ENCODE data around the gene CHRNA4.

Gene CHRNA4

DNA sequence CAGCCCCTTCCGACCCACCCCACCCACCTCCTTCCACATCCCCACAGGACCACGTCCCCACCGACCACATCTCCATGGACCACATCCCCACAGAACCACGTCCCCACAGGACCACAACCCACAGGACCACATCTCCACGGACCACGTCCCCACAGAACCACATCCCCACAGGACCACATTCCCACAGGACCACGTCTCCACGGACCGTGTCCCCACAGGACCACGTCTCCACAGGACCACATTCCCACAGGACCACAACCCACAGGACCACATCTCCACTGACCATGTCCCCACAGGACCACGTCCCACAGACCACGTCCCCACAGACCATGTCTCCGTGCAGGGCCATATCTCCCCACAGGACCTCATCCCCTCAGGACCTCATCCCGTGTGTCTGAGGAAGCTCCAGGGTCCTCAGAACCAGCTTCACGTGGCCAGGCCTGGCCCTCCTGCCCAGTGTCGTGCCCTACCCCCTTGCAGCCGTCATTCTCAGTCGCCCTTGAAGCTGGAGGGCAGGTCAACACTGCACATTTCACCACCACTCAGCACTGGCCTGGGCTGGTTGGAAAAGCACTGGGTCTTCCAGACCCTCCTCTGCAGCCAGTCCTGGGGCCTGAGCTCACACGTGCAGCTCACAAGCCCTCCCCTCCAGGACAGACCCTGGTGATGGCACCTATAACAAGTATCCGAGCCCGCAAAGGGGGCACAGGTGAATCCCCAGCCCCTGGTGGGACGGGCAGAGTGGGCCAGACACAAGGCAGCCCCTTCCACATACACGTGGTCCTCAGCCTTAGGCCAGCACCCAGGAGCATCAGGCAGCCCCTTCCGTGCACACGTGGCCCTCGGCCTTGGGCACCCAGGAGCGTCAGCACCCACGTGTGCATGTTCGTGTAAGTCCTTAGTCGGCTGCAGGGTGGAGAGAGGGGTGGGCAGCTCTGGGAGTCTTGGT is 3.9 kb downstream of the CHRNA4 start:
- no peaks in the 10 kb centered on the region for H3K36me3 ChIP-seq (ENCODE audit: control insufficient read depth in 5 of 5, insufficient read depth in 5 of 5, low read length in 5 of 5)
- no peak overlapping the region for H3K9ac ChIP-seq (ENCODE audit: low read length in 5 of 5)
- H3K27me3 ChIP-seq (ENCODE audit: control insufficient read depth in 5 of 5, insufficient read depth in 4 of 5, low read length in 5 of 5) = peaks cover 36 to 58% (median 47%) of the 10 kb centered on the region in 5 donors
- no peaks in the 10 kb centered on the region for H3K9me3 ChIP-seq (ENCODE audit: control insufficient read depth in 5 of 5, low read length in 5 of 5)
- no peak overlapping the region for H3K27ac ChIP-seq (ENCODE audit: low read depth, low read length)
- no peak overlapping the region for H3K4me3 ChIP-seq (ENCODE audit: low read depth in 1 of 5, low read length in 5 of 5)
- peaks cover 0 to 6% (median 3%) of the 10 kb centered on the region in 5 donors for H3K4me1 ChIP-seq (ENCODE audit: control insufficient read depth in 5 of 5, insufficient read depth in 5 of 5, low read length in 5 of 5)

DNA sequence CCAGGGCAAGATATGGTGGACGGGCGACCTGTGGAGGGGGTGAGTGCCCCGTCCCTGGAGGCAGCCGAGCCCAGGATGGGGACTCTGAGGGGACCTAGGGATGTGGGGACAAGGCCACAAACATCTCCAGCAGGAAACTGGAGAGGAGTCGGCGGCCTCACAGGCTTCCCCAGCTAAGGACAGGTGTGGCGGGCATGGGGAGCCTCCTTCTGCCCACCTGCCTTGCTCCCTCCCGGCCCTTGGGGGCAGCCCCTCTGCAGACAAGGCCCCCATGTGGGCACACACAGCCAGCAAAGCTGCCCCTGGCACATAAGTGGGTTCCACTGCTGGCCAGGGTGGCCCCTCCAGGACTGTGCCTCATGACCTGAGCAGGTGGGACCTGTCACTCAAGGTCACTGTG is 4.6 kb downstream of the CHRNA4 start:
- Histone ChIP-seq H3K27me3 (ENCODE audit: control insufficient read depth in 5 of 5, insufficient read depth in 4 of 5, low read length in 5 of 5) (peaks cover 29 to 54% (median 40%) of the 10 kb centered on the region in 5 donors), H3K4me3 (ENCODE audit: low read depth in 1 of 5, low read length in 5 of 5) (no peak overlapping the region), H3K4me1 (ENCODE audit: control insufficient read depth in 5 of 5, insufficient read depth in 5 of 5, low read length in 5 of 5) (peaks cover 0 to 8% (median 3%) of the 10 kb centered on the region in 5 donors), H3K36me3 (ENCODE audit: control insufficient read depth in 5 of 5, insufficient read depth in 5 of 5, low read length in 5 of 5) (no peaks in the 10 kb centered on the region), H3K9ac (ENCODE audit: low read length in 5 of 5) (no peak overlapping the region), H3K27ac (ENCODE audit: low read depth, low read length) (no peak overlapping the region), H3K9me3 (ENCODE audit: control insufficient read depth in 5 of 5, low read length in 5 of 5) (no peaks in the 10 kb centered on the region)

DNA sequence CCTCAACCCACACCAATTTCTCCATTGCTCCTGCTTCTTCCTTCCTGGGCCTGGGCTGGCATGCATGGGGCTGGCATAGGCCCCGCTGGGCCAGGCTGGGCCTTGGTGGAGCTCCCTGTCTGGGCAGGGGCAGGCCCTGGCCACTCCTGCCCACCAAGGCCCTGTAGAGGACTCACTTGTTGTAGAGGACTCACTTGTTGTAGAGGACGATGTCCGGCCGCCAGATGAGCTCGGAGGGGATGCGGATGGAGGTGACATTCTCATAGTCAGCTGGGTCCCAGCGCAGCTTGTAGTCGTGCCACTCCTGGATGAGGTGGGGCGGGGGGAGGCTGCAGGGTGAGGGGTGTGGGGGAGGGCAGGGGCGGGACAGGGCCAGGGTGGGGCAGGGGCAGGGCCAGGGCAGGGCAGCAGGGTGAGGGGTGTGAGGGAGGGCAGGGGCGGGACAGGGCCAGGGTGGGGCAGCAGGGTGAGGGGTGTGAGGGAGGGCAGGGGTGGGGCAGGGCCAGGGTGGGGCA is 5.3 kb downstream of the CHRNA4 start:
- H3K27ac ChIP-seq (ENCODE audit: low read depth, low read length) = no peak overlapping the region
- peaks cover 0 to 7% (median 3%) of the 10 kb centered on the region in 5 donors for H3K4me1 ChIP-seq (ENCODE audit: control insufficient read depth in 5 of 5, insufficient read depth in 5 of 5, low read length in 5 of 5)
- H3K36me3 ChIP-seq (ENCODE audit: control insufficient read depth in 5 of 5, insufficient read depth in 5 of 5, low read length in 5 of 5) = no peaks in the 10 kb centered on the region
- no peak overlapping the region for H3K9ac ChIP-seq (ENCODE audit: low read length in 5 of 5)
- H3K9me3 ChIP-seq (ENCODE audit: control insufficient read depth in 5 of 5, low read length in 5 of 5) = no peaks in the 10 kb centered on the region
- peaks cover 27 to 53% (median 39%) of the 10 kb centered on the region in 5 donors for H3K27me3 ChIP-seq (ENCODE audit: control insufficient read depth in 5 of 5, insufficient read depth in 4 of 5, low read length in 5 of 5)
- H3K4me3 ChIP-seq (ENCODE audit: low read depth in 1 of 5, low read length in 5 of 5) = no peak overlapping the region

DNA sequence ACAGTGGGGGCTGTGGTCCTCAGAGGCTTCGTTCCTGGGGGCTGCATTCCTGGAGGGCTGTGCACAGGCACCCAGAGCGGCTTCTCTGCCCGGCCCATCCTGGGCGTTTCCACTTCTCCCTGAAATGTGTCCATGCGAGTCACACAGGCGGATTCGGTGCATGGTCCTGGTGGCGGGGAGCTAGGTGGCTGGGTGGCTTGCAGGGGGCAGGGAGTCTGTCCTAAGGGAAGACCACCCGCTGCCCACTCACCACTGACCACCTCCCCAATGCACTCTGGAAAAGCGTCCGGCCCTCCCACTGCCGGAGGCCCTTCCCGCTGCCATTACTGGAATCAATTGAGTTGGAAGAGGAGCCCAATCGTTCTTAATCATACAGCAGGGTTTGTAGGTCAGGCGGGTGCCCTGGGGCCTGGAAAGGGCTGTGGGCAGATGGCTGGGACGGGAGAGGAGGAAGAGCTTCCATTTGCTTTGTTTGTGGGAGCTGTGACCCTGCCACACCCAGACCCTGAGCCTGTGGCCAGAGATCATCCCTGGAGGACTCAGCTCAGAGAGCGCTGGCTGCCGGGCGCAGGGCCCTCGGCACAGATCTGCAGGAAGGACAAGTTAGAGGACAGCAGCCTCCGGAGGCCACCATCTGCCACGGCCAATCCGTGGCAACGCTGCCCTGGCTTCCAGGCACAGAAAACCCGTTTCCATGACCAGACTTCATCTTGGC is 6.4 kb downstream of the CHRNA4 start:
- H3K9ac ChIP-seq (ENCODE audit: low read length in 5 of 5) = no peak overlapping the region
- peaks cover 16 to 43% (median 34%) of the 10 kb centered on the region in 5 donors for H3K27me3 ChIP-seq (ENCODE audit: control insufficient read depth in 5 of 5, insufficient read depth in 4 of 5, low read length in 5 of 5)

DNA sequence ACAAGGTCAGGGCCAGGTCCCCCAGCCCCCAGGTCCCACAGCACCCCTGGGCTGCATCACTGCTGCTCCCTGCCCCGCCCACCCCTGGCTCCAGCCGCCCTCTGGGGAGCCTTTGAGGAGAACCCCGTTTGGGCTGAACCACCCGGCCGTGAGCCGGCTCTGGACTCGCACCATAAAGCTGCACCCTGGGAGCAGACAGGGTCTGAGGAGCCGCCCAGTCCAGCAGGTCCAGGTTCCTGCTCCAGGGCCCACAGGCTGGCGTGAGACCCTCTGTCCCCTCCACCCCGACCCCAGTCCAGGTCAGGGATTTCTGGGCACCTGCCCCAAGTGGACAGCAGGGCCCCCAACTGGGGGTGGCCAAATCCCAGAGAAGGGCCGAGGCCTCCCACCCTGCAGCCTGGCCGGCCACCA is 8.3 kb downstream of the CHRNA4 start:
- H3K4me3 ChIP-seq (ENCODE audit: low read depth in 1 of 5, low read length in 5 of 5) = no peak overlapping the region
- H3K4me1 ChIP-seq (ENCODE audit: control insufficient read depth in 5 of 5, insufficient read depth in 5 of 5, low read length in 5 of 5) = peaks cover 0 to 6% (median 3%) of the 10 kb centered on the region in 5 donors
- no peak overlapping the region for H3K9ac ChIP-seq (ENCODE audit: low read length in 5 of 5)
- peaks cover 9 to 28% (median 22%) of the 10 kb centered on the region in 5 donors for H3K27me3 ChIP-seq (ENCODE audit: control insufficient read depth in 5 of 5, insufficient read depth in 4 of 5, low read length in 5 of 5)
- H3K36me3 ChIP-seq (ENCODE audit: control insufficient read depth in 5 of 5, insufficient read depth in 5 of 5, low read length in 5 of 5) = no peaks in the 10 kb centered on the region
- H3K27ac ChIP-seq (ENCODE audit: low read depth, low read length) = no peak overlapping the region
- H3K9me3 ChIP-seq (ENCODE audit: control insufficient read depth in 5 of 5, low read length in 5 of 5) = peaks cover 0 to 4% (median 0%) of the 10 kb centered on the region in 5 donors

More for the DNA sequence above, 6.4 kb downstream of the CHRNA4 start:
- Histone ChIP-seq H3K36me3 (ENCODE audit: control insufficient read depth in 5 of 5, insufficient read depth in 5 of 5, low read length in 5 of 5) (no peaks in the 10 kb centered on the region), H3K4me3 (ENCODE audit: low read depth in 1 of 5, low read length in 5 of 5) (no peak overlapping the region), H3K4me1 (ENCODE audit: control insufficient read depth in 5 of 5, insufficient read depth in 5 of 5, low read length in 5 of 5) (peaks cover 0 to 6% (median 3%) of the 10 kb centered on the region in 5 donors), H3K27ac (ENCODE audit: low read depth, low read length) (no peak overlapping the region), H3K9me3 (ENCODE audit: control insufficient read depth in 5 of 5, low read length in 5 of 5) (peaks cover 0 to 4% (median 0%) of the 10 kb centered on the region in 5 donors)

DNA sequence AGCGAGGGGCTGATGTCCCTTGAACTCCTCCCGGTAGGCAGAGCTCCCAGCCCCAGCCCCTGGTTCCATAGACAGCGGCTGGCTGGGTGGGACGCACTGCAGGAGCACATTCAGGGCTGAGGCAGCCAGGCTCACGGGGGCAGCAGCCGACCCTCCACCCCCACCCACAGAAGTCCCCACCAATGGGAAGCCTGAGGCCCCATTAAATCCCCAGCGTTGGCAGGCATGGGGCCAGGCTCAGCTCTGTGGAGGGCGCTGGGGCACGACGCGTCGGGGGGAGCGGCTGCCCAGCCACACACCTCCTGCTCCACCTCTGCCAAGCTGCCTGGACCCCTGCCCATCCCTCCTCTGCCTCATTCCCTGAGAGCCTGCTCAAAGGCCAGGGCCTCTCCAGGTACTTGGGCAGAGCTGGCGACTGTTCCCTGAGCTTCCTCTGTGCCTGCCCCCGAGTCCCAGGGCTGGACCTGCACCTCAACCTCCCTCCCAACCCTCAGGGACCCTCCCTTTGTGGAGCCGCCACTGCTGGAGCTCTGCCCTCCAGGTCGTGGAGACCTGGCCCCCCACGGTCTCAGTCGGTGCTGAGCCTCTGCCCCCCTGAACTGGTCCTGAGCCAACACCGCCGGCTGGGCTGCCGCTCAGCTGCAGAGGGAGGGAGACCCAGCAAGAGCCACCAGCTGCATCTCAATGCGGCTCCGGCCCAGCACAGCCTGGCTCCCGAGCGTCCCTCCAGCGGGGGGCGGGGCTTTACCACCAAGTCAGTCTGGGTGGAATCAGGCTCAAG is 9.1 kb downstream of the CHRNA4 start:
- no peak overlapping the region for H3K27ac ChIP-seq (ENCODE audit: low read depth, low read length)
- no peak overlapping the region for H3K9ac ChIP-seq (ENCODE audit: low read length in 5 of 5)
- H3K4me1 ChIP-seq (ENCODE audit: control insufficient read depth in 5 of 5, insufficient read depth in 5 of 5, low read length in 5 of 5) = peaks cover 0 to 6% (median 3%) of the 10 kb centered on the region in 5 donors
- peaks cover 8 to 28% (median 21%) of the 10 kb centered on the region in 5 donors for H3K27me3 ChIP-seq (ENCODE audit: control insufficient read depth in 5 of 5, insufficient read depth in 4 of 5, low read length in 5 of 5)
- no peak overlapping the region for H3K4me3 ChIP-seq (ENCODE audit: low read depth in 1 of 5, low read length in 5 of 5)
- no peaks in the 10 kb centered on the region for H3K36me3 ChIP-seq (ENCODE audit: control insufficient read depth in 5 of 5, insufficient read depth in 5 of 5, low read length in 5 of 5)
- peaks cover 0 to 4% (median 0%) of the 10 kb centered on the region in 5 donors for H3K9me3 ChIP-seq (ENCODE audit: control insufficient read depth in 5 of 5, low read length in 5 of 5)

DNA sequence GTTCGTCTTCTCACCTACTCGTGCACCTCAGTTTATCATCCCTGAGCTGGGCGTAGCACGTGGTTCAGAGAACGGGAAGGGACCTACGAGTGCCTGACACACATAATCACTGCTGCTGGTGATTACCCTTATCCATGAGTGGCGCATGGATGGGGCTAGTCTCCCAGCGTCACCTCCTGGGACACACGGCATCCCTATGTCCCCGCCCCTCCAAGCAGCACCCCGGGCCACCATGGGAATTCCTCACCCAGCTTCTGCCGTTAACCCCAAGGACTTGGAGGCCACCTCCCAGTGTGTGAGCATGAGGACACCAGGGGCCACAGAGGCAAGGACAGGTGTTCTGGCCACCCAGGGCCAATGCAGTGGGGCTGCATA is 9.8 kb downstream of the CHRNA4 start:
- H3K4me1 ChIP-seq (ENCODE audit: control insufficient read depth in 5 of 5, insufficient read depth in 5 of 5, low read length in 5 of 5) = peaks cover 0 to 13% (median 8%) of the 10 kb centered on the region in 5 donors
- no peak overlapping the region for H3K9ac ChIP-seq (ENCODE audit: low read length in 5 of 5)
- H3K9me3 ChIP-seq (ENCODE audit: control insufficient read depth in 5 of 5, low read length in 5 of 5) = peaks cover 0 to 4% (median 0%) of the 10 kb centered on the region in 5 donors
- no peak overlapping the region for H3K4me3 ChIP-seq (ENCODE audit: low read depth in 1 of 5, low read length in 5 of 5)
- no peak overlapping the region for H3K27ac ChIP-seq (ENCODE audit: low read depth, low read length)
- H3K36me3 ChIP-seq (ENCODE audit: control insufficient read depth in 5 of 5, insufficient read depth in 5 of 5, low read length in 5 of 5) = no peaks in the 10 kb centered on the region
- peaks cover 8 to 27% (median 17%) of the 10 kb centered on the region in 5 donors for H3K27me3 ChIP-seq (ENCODE audit: control insufficient read depth in 5 of 5, insufficient read depth in 4 of 5, low read length in 5 of 5)

DNA sequence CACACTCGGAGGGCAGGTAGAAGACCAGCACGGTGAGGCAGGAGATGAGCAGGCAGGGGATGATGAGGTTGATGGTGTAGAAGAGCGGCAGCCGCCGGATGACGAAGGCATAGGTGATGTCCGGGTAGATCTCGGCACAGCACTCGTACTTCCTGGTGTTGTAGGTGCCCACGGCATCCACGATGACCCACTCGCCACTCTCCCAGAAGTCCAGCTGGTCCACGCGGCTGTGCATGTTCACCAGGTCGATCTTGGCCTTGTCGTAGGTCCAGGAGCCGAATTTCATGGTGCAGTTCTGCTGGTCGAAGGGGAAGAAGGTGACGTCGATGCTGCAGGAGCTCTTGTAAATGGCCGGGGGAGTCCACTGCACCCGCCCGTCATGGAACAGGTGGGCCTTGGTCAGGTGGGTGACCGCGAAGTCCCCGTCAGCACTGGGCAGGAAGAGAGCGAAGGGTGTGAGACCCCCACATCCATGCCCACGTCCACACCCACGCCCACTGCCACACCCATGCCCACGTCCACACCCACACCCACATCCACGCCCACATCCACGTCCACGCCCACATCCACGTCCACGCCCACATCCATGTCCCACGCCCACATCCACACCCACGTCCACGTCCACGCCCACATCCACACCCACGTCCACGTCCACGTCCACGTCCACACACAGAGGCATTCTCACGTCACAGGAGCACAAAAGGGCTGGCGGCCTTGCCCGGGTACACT is 10.4 kb downstream of the CHRNA4 start:
- no peaks in the 10 kb centered on the region for H3K36me3 ChIP-seq (ENCODE audit: control insufficient read depth in 5 of 5, insufficient read depth in 5 of 5, low read length in 5 of 5)
- H3K4me1 ChIP-seq (ENCODE audit: control insufficient read depth in 5 of 5, insufficient read depth in 5 of 5, low read length in 5 of 5) = peaks cover 2 to 19% (median 14%) of the 10 kb centered on the region in 5 donors
- no peak overlapping the region for H3K9ac ChIP-seq (ENCODE audit: low read length in 5 of 5)
- no peak overlapping the region for H3K4me3 ChIP-seq (ENCODE audit: low read depth in 1 of 5, low read length in 5 of 5)
- peaks cover 0 to 4% (median 0%) of the 10 kb centered on the region in 5 donors for H3K9me3 ChIP-seq (ENCODE audit: control insufficient read depth in 5 of 5, low read length in 5 of 5)
- no peak overlapping the region for H3K27ac ChIP-seq (ENCODE audit: low read depth, low read length)
- H3K27me3 ChIP-seq (ENCODE audit: control insufficient read depth in 5 of 5, insufficient read depth in 4 of 5, low read length in 5 of 5) = peaks cover 8 to 27% (median 17%) of the 10 kb centered on the region in 5 donors

DNA sequence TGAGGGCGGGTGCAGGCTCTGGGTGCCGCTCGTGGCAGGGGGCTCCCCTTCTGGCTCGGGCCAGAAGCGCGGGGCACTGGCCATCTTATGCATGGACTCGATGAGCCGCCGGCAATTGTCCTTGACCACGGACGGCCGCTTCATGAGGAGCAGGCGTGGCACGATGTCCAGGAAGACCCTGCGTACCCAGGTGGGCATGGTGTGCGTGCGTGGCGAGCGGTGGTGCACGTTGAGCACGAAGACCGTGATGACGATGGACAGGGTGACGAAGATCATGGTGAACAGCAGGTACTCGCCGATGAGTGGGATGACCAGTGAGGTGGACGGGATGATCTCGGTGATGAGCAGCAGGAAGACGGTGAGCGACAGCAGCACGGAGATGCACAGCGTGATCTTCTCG is 11.0 kb downstream of the CHRNA4 start:
- Histone ChIP-seq H3K36me3 (ENCODE audit: control insufficient read depth in 5 of 5, insufficient read depth in 5 of 5, low read length in 5 of 5) (no peaks in the 10 kb centered on the region), H3K9me3 (ENCODE audit: control insufficient read depth in 5 of 5, low read length in 5 of 5) (peaks cover 0 to 4% (median 0%) of the 10 kb centered on the region in 5 donors), H3K27me3 (ENCODE audit: control insufficient read depth in 5 of 5, insufficient read depth in 4 of 5, low read length in 5 of 5) (peaks cover 6 to 21% (median 14%) of the 10 kb centered on the region in 5 donors), H3K9ac (ENCODE audit: low read length in 5 of 5) (no peak overlapping the region), H3K4me3 (ENCODE audit: low read depth in 1 of 5, low read length in 5 of 5) (no peak overlapping the region), H3K4me1 (ENCODE audit: control insufficient read depth in 5 of 5, insufficient read depth in 5 of 5, low read length in 5 of 5) (peaks cover 2 to 24% (median 19%) of the 10 kb centered on the region in 5 donors), H3K27ac (ENCODE audit: low read depth, low read length) (no peak overlapping the region)

All from subcutaneous abdominal adipose tissue (tissue), 5 donors.